MCF 10A (cell line): ENCODE results near the gene RPS6KA1. TPM values are rescaled to one million over a fixed set of nuclear protein-coding genes. Genes with fewer than 3 reads are reported as not detected.

Source experiments
- BruUV-seq: library from RNA; stranded (reverse); fragments of 400-500 nt; replicated peaks from 2 replicates; lab custom pipeline; 2021; lab: Mats Ljungman, UMichigan
- CTCF ChIA-PET: fragments of 300-600 bp; sonication (Branson Sonifier 250); formaldehyde crosslinking; extraction: SDS; loops from one replicate; lab custom pipeline; 2021; ENCODE audit warnings: antibody characterized with exemption, inconsistent platforms; lab: Yijun Ruan, JAX
- POLR2A ChIA-PET: fragments of 300-600, 350-650 bp; sonication (Branson Sonifier 250); formaldehyde crosslinking; extraction: SDS; loops from one replicate; lab custom pipeline; 2020; ENCODE audit warnings: antibody characterized with exemption, inconsistent platforms; lab: Yijun Ruan, JAX
- DNase-seq: peaks from one replicate; pipeline ENCODE4 v3.0.0-alpha.2; 2018; ENCODE audit not compliant: unreplicated experiment
- H3K27ac Mint-ChIP-seq: one replicate; pipeline ENCODE4 v1.8.0; 2022; ENCODE audit warnings: mild to moderate bottlenecking, low read depth, mixed read lengths; ENCODE audit not compliant: unreplicated experiment
- H3K27me3 Mint-ChIP-seq: one replicate; pipeline ENCODE4 v1.8.0; 2022; ENCODE audit warnings: mixed read lengths; ENCODE audit not compliant: insufficient read depth, unreplicated experiment
- H3K36me3 Mint-ChIP-seq: one replicate; pipeline ENCODE4 v1.8.0; 2022; ENCODE audit warnings: mild to moderate bottlenecking, moderate library complexity, mixed read lengths; ENCODE audit not compliant: insufficient read depth, unreplicated experiment
- H3K4me1 Mint-ChIP-seq: one replicate; pipeline ENCODE4 v1.8.0; 2022; ENCODE audit warnings: mixed read lengths; ENCODE audit not compliant: insufficient read depth, unreplicated experiment
- H3K4me3 Mint-ChIP-seq: one replicate; pipeline ENCODE4 v1.8.0; 2022; ENCODE audit warnings: mild to moderate bottlenecking, moderate library complexity, mixed read lengths; ENCODE audit not compliant: unreplicated experiment
- H3K9me3 Mint-ChIP-seq: one replicate; pipeline ENCODE4 v1.8.0; 2022; ENCODE audit warnings: mixed read lengths; ENCODE audit not compliant: unreplicated experiment
- CTCF ChIP-seq: fragments of 200-600 bp; IDR thresholded peaks from one replicate; pipeline ENCODE4 v1.8.0; 2022; ENCODE audit warnings: antibody characterized with exemption, mild to moderate bottlenecking; ENCODE audit not compliant: unreplicated experiment
- intact Hi-C: fragments of 100-400 bp; cut with micrococcal nuclease; formaldehyde crosslinking; loops from 2 replicates; pipeline ENCODE4 v1.14.1; 2022
- total RNA-seq: library from RNA; stranded (reverse); gene quantifications from 2 replicates; pipeline ENCODE4 v1.2.3, GENCODE V29; 2022

Gene RPS6KA1
- total RNA-seq, 1 experiment from 2014 or later = 43.9 TPM

- H3K4me3 Mint-ChIP-seq = no peak overlapping the region
- no TSS peak for BruUV-seq
- CTCF ChIA-PET = no interaction called here
- POLR2A ChIA-PET = interaction anchor here (0.7 to 1.6 kb wide), 3 partner anchors 33 to 254 kb away, joined by 3 to 8 read pairs (median 3); partner anchors contain the start of gene PIGV
- H3K36me3 Mint-ChIP-seq = peaks cover 23% of the 10 kb centered on the region
- peak overlapping the region; percentile 80 for H3K27ac Mint-ChIP-seq
- no peak for DNase-seq
- H3K9me3 Mint-ChIP-seq = no peaks in the 10 kb centered on the region
- intact Hi-C loops = no loop called here
- no peaks in the 10 kb centered on the region for H3K27me3 Mint-ChIP-seq
- H3K4me1 Mint-ChIP-seq = peaks cover 15% of the 10 kb centered on the region
- TF ChIP-seq CTCF = no peak
These were observed 4.5 kb downstream of the RPS6KA1 start for GRCh38 chr1:26533951-26534509.

- no TSS peak for BruUV-seq
- Mint-ChIP-seq H3K4me1 (peaks cover 11% of the 10 kb centered on the region), H3K9me3 (no peaks in the 10 kb centered on the region), H3K4me3 (no peak overlapping the region), H3K36me3 (peaks cover 26% of the 10 kb centered on the region), H3K27me3 (no peaks in the 10 kb centered on the region), H3K27ac (peak overlapping the region; percentile 80)
- no peak for TF ChIP-seq CTCF
- intact Hi-C loops = no loop called here
- DNase-seq = no peak
- ChIA-PET POLR2A (interaction anchor here (0.8 to 1.6 kb wide), 2 partner anchors 34 to 84 kb away, joined by 3 to 8 read pairs; no protein-coding TSS in a partner anchor), CTCF (interaction anchor here (0.6 to 0.8 kb wide), 2 partner anchors 11 to 35 kb away, joined by 3 read pairs; no protein-coding TSS in a partner anchor)
These were observed 5.6 kb downstream of the RPS6KA1 start for GRCh38 chr1:26535201-26535600.

GRCh38 chr1:26536081-26536480, 6.5 kb downstream of the RPS6KA1 start:
- Mint-ChIP-seq H3K4me1 (peaks cover 11% of the 10 kb centered on the region), H3K4me3 (no peak overlapping the region), H3K27ac (no peak overlapping the region), H3K36me3 (peaks cover 34% of the 10 kb centered on the region), H3K9me3 (no peaks in the 10 kb centered on the region), H3K27me3 (no peaks in the 10 kb centered on the region)
- POLR2A ChIA-PET = no interaction called here
- CTCF ChIA-PET = no interaction called here
- DNase-seq = no peak
- TF ChIP-seq CTCF = no peak
- intact Hi-C loops = no loop called here
- BruUV-seq = no TSS peak

- intact Hi-C loops = no loop called here
- Mint-ChIP-seq H3K4me1 (peaks cover 11% of the 10 kb centered on the region), H3K27me3 (no peaks in the 10 kb centered on the region), H3K27ac (no peak overlapping the region), H3K9me3 (no peaks in the 10 kb centered on the region), H3K36me3 (peaks cover 34% of the 10 kb centered on the region), H3K4me3 (no peak overlapping the region)
- ChIA-PET CTCF (interaction anchor here (0.7 kb wide), 1 partner anchor 941 kb away, joined by 4 read pairs; no protein-coding TSS in a partner anchor), POLR2A (no interaction called here)
- no TSS peak for BruUV-seq
- no peak for DNase-seq
- TF ChIP-seq CTCF = no peak
These were observed 7.0 kb downstream of the RPS6KA1 start for GRCh38 chr1:26536521-26536920.
